DMS 273 (cell line): Measurements from ENCODE around the gene CIC.

Experiments
- DNase-seq: peaks from one replicate; lab custom pipeline; 2025; ENCODE audit not compliant: unreplicated experiment; lab: John Stamatoyannopoulos, UW

The CIC gene

DNA sequence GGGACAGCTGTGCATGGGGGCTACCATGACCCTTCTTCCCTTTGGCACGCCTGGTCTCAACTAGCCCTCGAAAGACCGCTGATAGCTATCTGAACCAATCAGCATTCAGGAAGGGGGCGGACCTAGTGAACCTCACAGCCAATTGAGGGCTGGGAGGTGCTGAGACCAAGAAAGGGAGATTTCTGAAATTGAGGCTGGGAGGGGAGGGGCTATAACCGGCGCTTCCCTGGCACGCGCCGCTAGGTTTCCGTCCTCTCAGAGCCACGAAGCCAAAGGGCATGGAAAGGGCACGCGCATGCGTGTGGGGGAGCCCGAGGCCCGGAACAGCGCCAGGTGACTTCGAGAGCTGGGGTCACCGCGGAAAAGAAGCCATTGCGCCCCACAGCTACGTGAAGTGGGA, 37.6 kb downstream of the CIC start:
- no peak for DNase-seq

DNA sequence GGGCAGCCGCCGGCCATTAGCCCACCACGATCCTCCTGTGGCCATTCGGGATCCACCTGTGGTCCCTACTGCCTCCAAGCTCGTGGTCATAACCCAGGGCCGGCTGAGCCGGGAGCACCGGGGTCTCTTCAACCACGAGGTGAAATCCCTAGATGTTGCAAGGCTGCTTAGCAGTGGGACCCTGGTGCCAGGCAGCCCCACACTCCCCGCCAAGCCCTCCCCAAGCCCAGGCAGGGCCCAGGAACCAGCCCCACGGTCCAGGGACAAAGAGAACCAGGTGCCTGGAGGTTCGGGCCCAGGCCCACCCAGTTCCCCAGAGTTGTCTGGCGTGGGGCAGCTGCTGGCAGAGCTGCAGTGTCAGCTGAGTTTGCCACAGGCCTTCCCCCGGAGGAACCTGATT, 40.6 kb downstream of the CIC start:
- DNase-seq = no peak

DNA sequence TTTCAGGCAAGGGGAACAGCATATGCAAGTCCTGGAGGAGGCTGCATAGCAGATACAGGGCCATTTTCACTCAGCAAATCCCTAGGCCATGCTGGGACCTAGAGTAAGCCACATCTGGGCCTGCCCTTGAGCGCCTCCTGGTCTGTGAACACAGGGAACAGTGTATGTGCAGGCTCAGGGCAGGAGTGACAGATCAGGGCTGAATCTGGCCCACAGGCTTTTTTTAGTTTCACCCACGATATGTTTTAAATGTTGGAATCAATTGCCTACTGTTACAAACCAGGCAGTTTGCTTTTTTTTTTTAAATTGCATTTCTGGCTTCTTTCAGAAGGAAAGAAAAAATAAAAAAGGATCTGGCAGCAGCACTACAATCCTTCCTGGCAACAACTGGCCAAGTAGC, 42.6 kb downstream of the CIC start:
- peak; percentile 44 for DNase-seq

DNA sequence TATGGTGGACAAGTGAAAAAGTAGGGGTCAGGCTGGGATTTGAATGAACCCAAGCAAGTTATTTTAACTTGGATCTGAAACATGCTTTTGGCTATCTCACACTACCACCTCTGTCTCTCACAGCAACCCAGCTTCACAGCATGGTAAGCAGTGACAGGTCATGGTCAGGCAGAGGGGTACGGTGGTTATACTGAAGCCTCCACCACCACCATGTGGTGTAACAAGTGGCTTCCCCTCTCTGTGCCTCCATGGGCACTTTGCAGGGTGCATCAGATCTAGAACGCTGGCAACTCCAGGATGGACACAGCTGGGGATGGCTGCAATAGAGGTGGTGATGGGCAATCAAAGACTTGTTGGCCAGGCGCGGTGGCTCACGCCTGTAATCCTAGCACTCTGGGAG, 43.3 kb downstream of the CIC start:
- no peak for DNase-seq

DNA sequence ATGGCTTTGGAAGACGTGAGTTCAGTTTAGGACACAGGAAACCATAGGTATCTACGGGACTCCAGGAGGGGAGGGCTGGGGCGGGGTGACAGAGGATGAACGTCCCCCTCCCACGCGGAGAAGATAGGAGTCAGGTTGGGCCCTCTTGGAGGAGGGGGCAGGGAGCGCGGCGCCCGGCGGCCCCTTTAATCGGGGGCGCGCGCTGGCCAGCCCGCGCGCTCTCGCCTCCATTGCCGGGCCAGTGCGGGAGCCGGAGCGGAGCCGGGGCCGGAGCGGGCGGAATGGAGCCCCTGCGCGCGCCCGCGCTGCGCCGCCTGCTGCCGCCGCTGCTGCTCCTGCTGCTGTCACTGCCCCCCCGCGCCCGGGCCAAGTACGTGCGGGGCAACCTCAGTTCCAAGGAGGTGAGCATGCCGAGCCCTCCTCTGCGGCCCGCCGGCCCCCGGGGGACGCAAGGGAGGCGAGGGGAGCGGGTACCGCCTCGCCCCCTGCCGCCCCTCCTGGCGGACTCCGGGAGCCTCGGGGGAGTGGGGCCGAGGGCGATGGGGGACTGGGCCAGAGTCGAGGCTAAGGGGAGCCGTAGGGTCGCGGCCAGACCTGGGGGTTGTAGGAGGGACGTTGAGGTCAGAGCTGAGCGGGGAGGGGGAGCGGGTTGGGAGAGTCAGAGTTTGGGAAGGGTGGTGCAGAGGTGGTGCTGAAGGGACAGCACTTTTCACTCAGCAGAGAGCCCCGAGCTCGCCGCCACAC, 44.2 kb downstream of the CIC start, which contains the start of gene TMEM145:
Gene TMEM145, plus strand, starts transcription at position 214 of the 744 bp plus-strand sequence. Its CDS starts 68 bp downstream, at position 282.
- DNase-seq = peak; percentile 91

DNA sequence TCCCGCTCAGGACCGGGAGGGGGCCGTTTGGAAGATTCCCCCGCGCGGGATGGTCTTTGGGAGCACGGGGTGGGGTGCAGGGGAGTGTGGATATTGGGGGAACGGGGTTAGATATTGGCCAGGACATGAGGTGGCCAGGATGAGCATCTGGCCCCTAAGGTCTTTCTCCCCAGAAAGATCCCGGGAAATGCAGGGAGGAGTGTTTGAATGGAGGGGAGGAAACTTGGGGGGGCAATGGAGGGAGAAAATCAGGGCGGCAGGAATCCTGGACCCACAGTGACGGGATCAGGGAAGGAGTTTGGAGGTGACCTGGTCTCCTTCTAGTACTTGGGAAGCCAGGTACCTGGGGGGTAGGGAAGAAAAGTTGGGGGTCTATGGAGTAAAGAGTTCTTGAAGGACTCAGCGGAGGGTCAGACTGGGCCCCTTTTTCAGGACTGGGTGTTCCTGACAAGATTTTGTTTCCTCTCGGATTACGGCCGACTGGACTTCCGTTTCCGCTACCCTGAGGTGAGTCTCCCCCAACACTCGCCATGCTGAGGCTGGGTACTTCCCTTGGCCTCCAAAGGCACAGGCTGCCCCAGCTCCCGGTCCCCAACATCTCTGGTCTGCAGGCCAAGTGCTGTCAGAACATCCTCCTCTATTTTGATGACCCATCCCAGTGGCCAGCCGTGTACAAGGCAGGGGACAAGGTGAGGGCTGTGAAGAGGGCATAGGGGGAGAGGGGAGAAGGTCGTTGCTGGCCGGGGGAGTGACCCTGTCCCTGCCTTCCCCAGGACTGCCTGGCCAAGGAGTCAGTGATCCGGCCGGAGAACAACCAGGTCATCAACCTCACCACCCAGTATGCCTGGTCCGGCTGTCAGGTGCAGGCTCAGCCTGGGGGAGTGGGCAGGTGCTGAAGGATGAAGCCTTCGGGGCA, 45.0 kb downstream of the CIC start:
- no peak for DNase-seq

DNA sequence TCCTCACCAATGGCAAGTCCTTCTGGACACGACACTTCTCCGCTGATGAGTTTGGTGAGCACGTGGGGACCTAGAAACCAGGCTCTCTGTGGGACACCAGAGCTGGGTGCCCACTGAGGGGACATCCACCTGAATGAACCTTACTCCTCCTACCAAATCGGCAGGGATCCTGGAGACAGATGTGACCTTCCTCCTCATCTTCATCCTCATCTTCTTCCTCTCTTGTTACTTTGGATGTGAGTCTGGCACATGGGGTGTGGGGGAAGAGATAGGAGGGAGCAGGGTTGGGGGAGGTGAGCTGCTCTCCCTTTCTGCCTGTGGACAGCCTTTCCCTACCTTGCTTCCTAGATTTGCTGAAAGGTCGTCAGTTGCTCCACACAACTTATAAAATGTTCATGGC, 46.0 kb downstream of the CIC start:
- DNase-seq = no peak

DNA sequence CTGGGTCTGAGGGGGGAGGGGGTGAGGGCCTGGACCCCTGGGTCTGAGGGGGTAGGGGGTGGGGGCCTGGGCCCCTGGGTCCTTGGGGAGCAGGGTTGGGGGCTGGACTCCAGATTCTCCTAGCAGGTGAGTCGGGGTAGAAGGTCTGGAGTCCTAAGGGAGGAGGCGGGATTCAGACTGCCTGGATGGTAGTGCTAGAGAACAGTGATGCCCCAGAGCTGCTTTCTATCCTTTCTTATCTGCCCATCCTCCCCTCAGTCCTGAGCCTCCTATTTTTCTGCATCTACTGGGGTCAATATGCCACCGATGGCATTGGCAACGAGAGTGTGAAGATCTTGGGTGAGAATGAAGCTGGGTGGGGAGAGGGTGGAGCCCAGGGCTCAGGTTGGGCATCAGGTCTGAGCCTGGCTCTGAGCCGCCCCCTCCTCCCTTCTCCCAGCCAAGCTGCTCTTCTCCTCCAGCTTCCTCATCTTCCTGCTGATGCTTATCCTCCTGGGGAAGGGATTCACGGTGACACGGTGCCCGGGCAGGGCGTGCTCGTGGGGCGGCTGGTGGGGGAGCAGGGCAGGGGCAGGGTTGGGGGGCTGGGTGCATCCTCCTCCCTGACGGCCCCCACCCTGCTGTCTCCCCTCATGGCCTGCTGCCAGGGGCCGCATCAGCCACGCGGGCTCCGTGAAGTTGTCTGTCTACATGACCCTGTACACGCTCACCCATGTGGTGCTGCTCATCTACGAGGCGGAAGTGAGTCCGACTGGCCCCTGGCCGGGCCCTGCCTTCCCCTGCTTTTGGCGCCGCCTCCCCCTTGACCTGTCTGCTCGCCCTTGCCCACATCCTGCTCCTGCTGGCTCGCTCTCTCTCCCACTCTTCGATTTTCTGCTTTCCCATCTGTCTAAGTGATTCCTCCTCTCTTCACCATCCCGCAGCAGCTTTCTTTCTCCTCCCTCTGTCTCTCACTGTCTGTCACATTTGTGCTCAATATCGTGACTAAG, 47.5 kb downstream of the CIC start:
- DNase-seq = peak; percentile 58

DNA sequence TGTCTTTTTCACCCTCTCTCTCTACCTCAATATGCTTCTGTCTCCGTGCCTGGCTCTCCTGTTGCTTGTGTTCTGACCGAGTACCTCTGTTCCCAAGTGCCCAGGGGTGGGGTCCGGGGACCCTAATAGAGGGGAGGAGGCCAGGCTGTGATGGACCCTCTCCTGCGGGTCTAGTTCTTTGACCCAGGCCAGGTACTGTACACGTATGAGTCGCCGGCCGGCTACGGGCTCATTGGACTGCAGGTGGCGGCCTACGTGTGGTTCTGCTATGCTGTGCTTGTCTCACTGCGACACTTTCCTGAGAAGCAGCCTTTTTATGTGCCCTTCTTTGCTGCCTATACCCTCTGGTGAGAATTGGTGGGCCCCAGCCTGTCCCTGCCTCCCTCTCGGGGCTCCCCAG, 48.5 kb downstream of the CIC start:
- no peak for DNase-seq

DNA sequence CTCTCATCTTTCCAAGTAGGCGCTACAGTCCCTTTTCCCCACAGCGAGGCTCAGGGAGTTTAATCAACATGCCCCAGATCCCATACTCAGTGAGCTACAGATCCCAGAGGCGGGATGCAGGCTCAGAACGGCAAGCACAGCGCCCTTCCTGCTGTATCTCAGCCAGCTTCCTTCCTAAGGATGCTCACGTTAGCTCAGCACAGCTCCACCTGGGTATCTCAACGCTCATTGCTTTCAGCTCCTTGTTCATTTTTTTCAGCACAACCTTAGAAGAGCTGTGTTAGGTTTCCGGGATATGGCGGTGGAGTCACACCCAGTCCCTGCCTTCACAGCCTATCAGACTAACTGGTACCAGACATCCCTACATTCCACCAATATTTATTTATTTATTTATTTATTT, 53.3 kb downstream of the CIC start:
- no peak for DNase-seq

DNA sequence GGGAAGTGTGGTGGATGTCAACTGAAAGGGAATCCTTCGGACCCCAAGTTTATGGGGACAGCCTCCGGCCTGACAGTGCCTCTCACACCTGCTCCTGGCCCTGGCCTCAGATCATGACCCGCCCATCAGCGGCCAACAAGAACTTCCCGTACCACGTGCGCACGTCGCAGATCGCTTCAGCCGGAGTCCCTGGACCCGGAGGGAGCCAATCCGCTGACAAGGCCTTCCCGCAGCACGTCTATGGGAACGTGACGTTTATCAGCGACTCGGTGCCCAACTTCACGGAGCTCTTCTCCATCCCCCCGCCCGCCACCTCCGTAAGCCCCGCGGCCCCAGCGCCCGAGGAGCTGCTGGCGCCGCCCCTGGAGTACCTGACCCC, 54.4 kb downstream of the CIC start:
- no peak for DNase-seq

DNA sequence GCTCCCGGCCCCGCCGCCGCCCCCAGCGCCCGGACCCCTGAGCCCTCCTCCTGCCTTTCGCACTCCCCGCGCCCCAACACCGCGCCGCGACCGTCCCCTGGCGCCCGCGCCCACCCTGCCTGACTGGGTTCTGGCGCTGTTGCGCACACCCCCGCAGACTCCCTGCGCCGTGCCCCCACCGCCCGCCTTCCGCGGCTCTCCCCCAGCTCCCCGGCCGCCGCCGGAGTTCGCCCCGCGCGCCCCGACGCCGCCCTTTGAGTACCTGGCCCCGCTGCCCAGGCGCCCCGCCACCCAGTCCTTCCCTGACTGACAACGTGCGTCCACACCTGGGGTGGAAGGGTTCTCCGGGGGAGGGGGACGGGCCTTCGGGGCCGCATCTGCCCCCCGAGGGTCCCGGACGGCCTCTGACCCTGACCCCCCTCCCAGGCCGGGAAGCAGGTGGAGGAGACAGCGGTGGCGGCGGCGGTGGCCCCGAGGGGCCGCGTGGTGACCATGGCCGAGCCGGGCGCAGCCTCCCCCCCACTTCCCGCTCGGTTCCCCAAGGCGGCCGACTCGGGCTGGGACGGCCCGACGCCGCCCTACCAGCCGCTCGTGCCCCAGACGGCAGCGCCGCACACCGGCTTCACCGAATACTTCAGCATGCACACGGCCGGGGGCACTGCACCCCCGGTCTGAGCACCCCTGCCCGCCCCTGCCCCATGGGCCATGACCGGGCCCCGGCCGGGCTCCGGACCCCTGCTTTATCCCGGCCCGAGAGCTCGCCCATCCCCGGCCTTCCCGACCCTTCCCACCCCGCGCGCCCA, 55.0 kb downstream of the CIC start:
- peak; percentile 74 for DNase-seq

DNA sequence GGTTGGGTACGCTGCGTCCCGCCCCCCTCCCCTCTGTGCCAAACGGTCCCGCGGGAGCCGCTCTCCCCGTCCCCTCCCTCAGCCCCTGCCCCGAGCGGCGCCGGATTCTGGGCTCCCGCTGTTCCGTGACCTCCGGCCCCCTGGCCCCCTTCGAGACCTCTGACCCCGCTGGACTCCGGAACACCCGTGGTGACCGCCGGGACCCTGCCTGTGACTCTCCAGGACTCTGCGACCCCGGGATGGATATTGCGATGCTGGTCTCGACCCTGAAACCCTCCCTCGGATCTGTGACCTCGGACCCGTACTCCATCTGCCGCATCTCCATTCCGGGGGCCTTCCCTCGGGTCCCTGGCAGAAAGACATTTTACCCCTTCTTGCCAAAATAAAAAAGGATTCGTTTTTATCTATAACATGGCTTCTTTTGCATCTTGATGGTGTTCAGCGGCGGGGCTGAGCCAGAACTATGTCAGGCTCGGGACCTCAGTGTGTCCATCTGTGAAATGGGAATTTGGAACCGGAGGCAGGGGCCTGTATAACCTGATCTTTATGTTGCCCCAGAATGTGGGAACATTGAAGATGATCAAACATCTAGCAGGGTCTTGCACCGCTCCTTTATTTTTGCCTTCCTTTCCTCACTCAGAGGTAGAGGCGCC, 55.7 kb downstream of the CIC start:
- DNase-seq = no peak

DNA sequence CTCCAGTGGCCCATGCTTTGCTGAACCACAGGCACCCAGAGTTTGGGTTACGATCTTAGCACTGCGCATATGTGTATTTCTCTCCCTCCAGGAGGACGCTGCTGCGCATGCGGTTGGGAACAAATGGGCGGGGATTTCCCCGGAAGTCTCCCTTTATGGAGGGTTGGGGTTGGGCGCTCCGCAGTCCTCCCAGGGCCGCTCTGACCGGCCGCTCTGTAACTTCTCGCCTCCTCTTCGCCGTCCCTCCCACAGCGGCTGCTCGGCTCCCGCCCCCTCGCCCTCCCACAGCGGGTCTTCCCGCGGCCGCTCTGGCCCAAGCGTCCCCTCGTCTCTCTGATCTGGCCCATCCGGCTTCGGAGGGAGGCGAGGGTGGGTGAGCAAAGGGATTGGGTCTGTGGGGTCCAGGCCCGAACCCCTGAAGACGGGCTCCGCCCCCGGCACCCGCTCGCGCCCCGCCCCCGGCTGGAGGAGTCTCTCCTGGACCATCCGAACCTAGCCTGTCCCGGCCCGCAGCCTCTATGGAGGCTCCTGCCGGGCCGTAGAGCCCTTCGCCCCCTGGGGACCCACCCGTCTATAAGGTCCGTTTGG, 56.4 kb downstream of the CIC start, which contains the start of gene MEGF8:
Gene MEGF8, plus strand, starts transcription at position 328 of the 588 bp plus-strand sequence. CDS start 609 bp downstream, outside the sequence.
- DNase-seq = peak; percentile 100

DNA sequence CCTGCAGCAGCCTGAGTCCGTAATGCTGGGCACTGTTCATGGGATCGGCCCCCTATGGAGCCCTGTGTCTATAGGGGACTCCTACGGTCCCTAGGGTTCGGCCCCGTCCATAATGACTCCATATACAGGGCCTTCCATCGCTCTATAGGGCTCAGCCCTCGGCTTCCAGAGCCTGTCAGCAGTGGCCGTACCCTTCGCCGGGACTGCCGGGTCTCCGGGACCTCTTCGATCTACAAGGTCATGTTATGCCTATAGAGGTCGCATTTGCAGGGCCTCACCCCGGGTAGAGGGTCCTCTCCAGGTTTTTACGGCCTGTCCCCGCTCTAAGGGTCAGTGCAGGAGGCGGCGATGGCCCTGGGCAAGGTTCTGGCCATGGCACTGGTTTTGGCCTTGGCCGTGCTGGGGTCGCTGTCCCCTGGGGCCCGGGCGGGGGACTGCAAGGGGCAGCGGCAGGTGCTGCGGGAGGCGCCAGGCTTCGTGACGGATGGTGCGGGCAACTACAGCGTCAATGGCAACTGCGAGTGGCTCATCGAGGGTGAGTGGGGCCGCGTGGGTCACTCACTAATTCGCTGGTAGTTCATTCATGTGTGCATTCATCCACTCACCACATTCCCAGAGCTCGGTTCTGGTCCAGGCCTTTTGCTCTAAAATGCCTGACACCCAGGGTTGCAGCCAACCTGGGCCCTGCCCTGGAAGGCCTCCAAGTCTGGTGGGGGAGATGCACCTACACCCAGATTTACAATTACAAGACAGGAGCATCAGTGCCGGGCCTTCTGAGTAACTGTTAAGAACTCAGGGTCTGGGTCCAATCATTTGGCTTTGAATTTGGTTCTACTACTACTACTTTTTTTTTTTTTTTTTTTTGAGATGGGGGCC, 57.1 kb downstream of the CIC start:
- DNase-seq = peak; percentile 69

DNA sequence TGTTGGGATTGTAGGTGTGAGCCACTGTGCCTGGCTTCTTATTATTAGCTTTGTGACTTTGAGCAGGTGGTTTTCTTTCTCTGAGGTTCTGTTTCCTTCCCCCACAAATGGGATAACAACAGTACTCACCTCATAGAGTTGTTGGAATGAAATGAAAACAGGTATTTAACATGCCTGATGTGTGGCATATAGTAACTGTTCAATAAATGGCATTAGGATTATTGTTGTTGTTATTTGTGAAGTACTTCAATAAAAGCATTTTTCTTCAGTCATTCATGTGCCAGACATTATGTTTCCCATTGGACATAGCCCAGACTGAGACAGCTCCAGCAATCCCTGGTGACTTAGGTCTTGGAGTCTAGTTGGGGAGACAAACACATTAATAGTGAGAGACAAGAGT, 57.9 kb downstream of the CIC start:
- no peak for DNase-seq

DNA sequence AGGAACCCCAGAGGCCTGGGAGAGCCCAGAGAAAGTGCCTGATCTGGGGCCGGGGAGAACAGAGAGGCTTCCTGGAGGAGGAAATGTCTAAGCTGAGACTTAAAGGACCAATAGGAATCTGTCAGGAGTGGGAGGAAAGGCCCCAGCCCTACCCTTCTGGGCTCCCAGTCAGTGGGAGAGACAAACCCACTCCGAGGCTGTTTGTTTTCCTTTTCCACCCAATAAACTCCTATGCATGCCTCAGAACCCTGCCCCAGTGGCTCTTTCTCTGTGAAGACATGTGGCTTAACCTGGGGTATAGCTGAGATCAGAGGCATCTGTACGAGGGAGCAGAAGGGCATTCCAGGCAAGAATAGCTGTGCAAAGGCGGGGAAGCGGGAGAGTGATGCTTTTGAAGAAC, 58.3 kb downstream of the CIC start:
- DNase-seq = no peak

DNA sequence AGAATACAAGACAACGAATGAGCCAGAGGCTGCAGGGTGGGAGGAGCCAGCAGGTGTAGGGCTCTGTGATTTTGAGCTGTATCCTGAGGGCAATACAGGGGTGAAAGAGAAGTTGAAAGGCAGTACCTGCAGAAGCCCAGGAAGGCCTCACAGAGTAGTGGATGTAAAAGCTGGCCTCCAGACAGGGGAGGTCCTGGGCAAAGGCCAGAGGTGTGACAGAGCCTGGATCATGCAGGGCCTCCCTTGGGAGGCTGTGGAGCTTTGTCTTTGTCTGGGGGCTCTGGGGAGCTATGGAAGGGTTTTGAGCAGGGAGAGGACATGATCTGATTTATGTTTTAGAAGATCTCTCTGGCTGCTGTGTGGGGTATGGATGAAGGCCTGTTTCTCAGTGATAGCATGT, 59.1 kb downstream of the CIC start:
- DNase-seq = no peak
